Measurements from ENCODE around the gene NGRN. TPM values are rescaled to one million over a fixed set of nuclear protein-coding genes. Genes with fewer than 3 reads are reported as not detected.

Gene NGRN
- total and polyA plus RNA-seq, 2 of the 8 experiments (the other 6 are each of a cell fraction or from before 2014, with no cell fraction given) = 60.1 to 101 TPM

DNA sequence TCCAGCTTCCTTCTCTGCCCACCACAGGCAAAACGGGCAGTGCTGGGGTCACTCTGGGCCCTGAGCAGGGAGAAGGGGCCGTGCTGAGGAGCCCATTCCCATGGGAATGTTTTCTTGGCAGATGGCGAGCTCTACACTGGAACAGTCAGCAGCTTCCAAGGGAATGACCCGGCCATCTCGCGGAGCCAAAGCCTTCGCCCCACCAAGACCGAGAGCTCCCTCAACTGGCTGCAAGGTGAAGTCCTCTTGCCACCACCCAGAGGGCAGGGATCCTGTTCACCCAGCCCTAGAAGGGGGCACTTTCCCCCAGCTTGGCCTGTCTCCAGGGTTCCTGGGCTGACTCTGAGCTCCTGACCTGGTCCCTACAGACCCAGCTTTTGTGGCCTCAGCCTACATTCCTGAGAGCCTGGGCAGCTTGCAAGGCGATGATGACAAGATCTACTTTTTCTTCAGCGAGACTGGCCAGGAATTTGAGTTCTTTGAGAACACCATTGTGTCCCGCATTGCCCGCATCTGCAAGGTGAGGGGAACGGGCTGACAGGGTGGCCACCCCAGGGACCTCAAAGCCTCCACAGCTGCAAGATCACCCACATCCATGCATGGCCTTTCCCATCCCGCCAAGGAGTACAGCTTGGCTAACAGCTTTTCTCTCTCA, 44.1 kb upstream of the NGRN start (continued):
- TF ChIP-seq, protein P1, sequence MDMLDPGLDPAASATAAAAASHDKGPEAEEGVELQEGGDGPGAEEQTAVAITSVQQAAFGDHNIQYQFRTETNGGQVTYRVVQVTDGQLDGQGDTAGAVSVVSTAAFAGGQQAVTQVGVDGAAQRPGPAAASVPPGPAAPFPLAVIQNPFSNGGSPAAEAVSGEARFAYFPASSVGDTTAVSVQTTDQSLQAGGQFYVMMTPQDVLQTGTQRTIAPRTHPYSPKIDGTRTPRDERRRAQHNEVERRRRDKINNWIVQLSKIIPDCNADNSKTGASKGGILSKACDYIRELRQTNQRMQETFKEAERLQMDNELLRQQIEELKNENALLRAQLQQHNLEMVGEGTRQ (IDR thresholded peaks at IDR 0.05; ENCODE audit: low read length) = no peak
